K562 (cell line): ENCODE results near the gene SPINT2. TPM values are rescaled to one million over a fixed set of nuclear protein-coding genes. Genes with fewer than 3 reads are reported as not detected.
A peak's percentile ranks its signal among the peaks of the same experiment; 100 is the strongest.

ENCODE experiments used
- ATAC-seq: fragments of 200-7000 bp; cut with Tn5 transposase; 3 replicates; pipeline ENCODE4 v1.9.1; 2020; ENCODE audit warnings: moderate library complexity
- BruUV-seq: library from RNA; stranded (reverse); fragments of 400-500 nt; replicated peaks from 2 replicates; lab custom pipeline; 2021; lab: Mats Ljungman, UMichigan
- CTCF ChIA-PET: fragments of 300-600 bp; formaldehyde crosslinking; extraction: SDS; loops from one replicate; lab custom pipeline; 2021; ENCODE audit warnings: low intra/inter-chr PET ratio; lab: Yijun Ruan, JAX
- POLR2A ChIA-PET: fragments of 300-600, 350-650 bp; sonication (Branson Sonifier 250); formaldehyde crosslinking; extraction: SDS; loops from one replicate; lab custom pipeline; 2021; ENCODE audit warnings: antibody characterized with exemption, inconsistent platforms; lab: Yijun Ruan, JAX
- DNase-seq, 4 experiments: peaks; one replicate each; pipeline versions ENCODE4 v3.0.0 to v3.0.0-alpha.2; 2011 to 2018; ENCODE audit warnings: low spot score in 3 of 4, mixed read lengths in 3 of 4; ENCODE audit errors: extremely low read depth in 1 of 4
- FAIRE-seq: peaks from 2 replicates; lab custom pipeline; 2011; peaks lifted over from hg19 to GRCh38; lab: Jason Lieb, UNC
- H2AFZ ChIP-seq: 2 replicates; pipeline ENCODE4 v1.6.0; 2011; ENCODE audit warnings: low read depth, low read length, control low read depth, inconsistent platforms
- H3K27ac ChIP-seq: fragments of 200-600 bp; 3 replicates; pipeline ENCODE4 v1.8.0; 2011; ENCODE audit warnings: low read depth, mild to moderate bottlenecking, control low read depth, inconsistent platforms, low read length, moderate library complexity, mixed read lengths; ENCODE audit errors: extremely low read depth
- H3K27me3 ChIP-seq, 2 experiments: fragments of 300-600 bp in 1 of 2; 2 replicates in 1 of 2; 3 replicates in 1 of 2; pipeline versions ENCODE4 v1.6.0 to v1.8.0; 2011; ENCODE audit warnings: inconsistent platforms in 2 of 2, low read length in 2 of 2, mild to moderate bottlenecking in 1 of 2, mixed read lengths in 1 of 2, moderate library complexity in 1 of 2; ENCODE audit not compliant: control insufficient read depth in 2 of 2, insufficient read depth in 2 of 2
- H3K36me3 ChIP-seq: fragments of 300-600 bp; 3 replicates; pipeline ENCODE4 v1.8.0; 2011; ENCODE audit warnings: mild to moderate bottlenecking, low read length, inconsistent platforms; ENCODE audit not compliant: control insufficient read depth, insufficient read depth
- H3K4me1 ChIP-seq, 2 experiments: fragments of 200-600 bp in 1 of 2; replicated peaks in 1 of 2; 2 replicates in 1 of 2; 3 replicates in 1 of 2; pipeline versions ENCODE4 v1.5.1 to v1.8.0; 2011; ENCODE audit warnings: inconsistent platforms in 2 of 2, low read length in 2 of 2, mild to moderate bottlenecking in 1 of 2, mixed read lengths in 1 of 2, moderate library complexity in 1 of 2; ENCODE audit not compliant: control insufficient read depth in 2 of 2, insufficient read depth in 2 of 2
- H3K4me2 ChIP-seq: 2 replicates; pipeline ENCODE4 v1.6.1; 2011; ENCODE audit warnings: low read length, control low read depth, inconsistent platforms, mixed read lengths; ENCODE audit not compliant: insufficient read depth
- H3K4me3 ChIP-seq: fragments of 200-600 bp; sonication (generic), shearing (Covaris generic); 2 replicates; pipeline ENCODE4 v1.5.1; 2016; ENCODE audit warnings: control low read depth, inconsistent platforms
- H3K79me2 ChIP-seq: fragments of 200-600 bp; 3 replicates; pipeline ENCODE4 v1.8.0; 2011; ENCODE audit warnings: low read length, inconsistent platforms; ENCODE audit not compliant: control insufficient read depth, insufficient read depth
- H3K9ac ChIP-seq, 2 experiments: 2 replicates each; pipeline versions ENCODE4 v1.6.0 to v1.6.1; 2011; ENCODE audit warnings: low read depth in 2 of 2, low read length in 2 of 2, control low read depth in 1 of 2, inconsistent platforms in 1 of 2, mild to moderate bottlenecking in 1 of 2, mixed read lengths in 1 of 2; ENCODE audit not compliant: insufficient read depth in 1 of 2
- H3K9me1 ChIP-seq: one replicate; pipeline ENCODE4 v1.6.0; 2011; ENCODE audit warnings: inconsistent platforms, mild to moderate bottlenecking, low read length, moderate library complexity; ENCODE audit not compliant: control insufficient read depth, insufficient read depth
- H3K9me3 ChIP-seq: replicated peaks from 2 replicates; pipeline ENCODE4 v1.5.1; 2011; ENCODE audit warnings: low read depth, low read length, inconsistent platforms; ENCODE audit not compliant: control insufficient read depth, insufficient read depth
- H4K20me1 ChIP-seq: replicated peaks from 2 replicates; pipeline ENCODE4 v1.6.1; 2011; ENCODE audit warnings: low read length, inconsistent platforms, mixed read lengths; ENCODE audit not compliant: control insufficient read depth, insufficient read depth
- ELK3 ChIP-seq: fragments of 450-650 bp; formaldehyde crosslinking; IDR thresholded peaks from 2 replicates; pipeline ENCODE4 v1.4.0; 2020; ENCODE audit warnings: mild to moderate bottlenecking
- TAF15 ChIP-seq: fragments of 200-400 bp; formaldehyde crosslinking; IDR thresholded peaks from 2 replicates; pipeline ENCODE4 v1.6.1; 2017; ENCODE audit warnings: mild to moderate bottlenecking, low read depth, low read length, moderate library complexity
- TRIM24 ChIP-seq, 2 experiments: fragments of 450-650 bp; IDR thresholded peaks; 2 replicates each; pipeline ENCODE4 v1.6.1; 2016
- YY1 ChIP-seq, 3 experiments: IDR thresholded peaks; 2 replicates each; pipeline ENCODE4 v1.6.1; 2011; ENCODE audit warnings: low read length in 2 of 3, mild to moderate bottlenecking in 2 of 3, moderate library complexity in 2 of 3, borderline replicate concordance in 1 of 3, control low read depth in 1 of 3, low read depth in 1 of 3; ENCODE audit not compliant: insufficient read depth in 3 of 3, insufficient replicate concordance in 2 of 3, control insufficient read depth in 1 of 3, insufficient read length in 1 of 3; ENCODE audit errors: extremely low read depth in 1 of 3
- WGBS: fragments of 100-300 bp; shearing (Covaris generic); methylation state at CpG from one replicate; pipeline ENCODE4 v1.1.6; 2016; ENCODE audit warnings: low coverage, mixed read lengths; ENCODE audit not compliant: insufficient coverage; ENCODE audit errors: missing lambda C conversion rate; 5-methylcytosine and 5-hydroxymethylcytosine counted together
- in situ Hi-C: fragments of 300-500 bp; cut with MboI; formaldehyde crosslinking; loops from 4 replicates; pipeline ENCODE4 v1.15.0; 2018; ENCODE audit warnings: inconsistent platforms, mixed read lengths
- intact Hi-C: fragments of 100-400 bp; cut with micrococcal nuclease; formaldehyde crosslinking; loops from 2 replicates; pipeline ENCODE4 v1.14.2; 2022
- polyA plus RNA-seq, 8 experiments: library from polyadenylated mRNA; depleted of rRNA in 4 of 8; stranded (reverse) in 5 of 8; unstranded in 3 of 8; fragments of >200 nt; fragmentation: Nextera tagmentation in 2 of 8; fragmentation: Illumina TruSeq in 1 of 8; extraction: Ambion mirVana in 2 of 8; extraction: Trizol in 1 of 8; gene quantifications; 2 replicates each; pipeline versions ENCODE4 v1.2.1 to v1.2.3, GENCODE V29; 2011 to 2014; ENCODE audit warnings: inconsistent platforms in 1 of 8, missing spikeins in 1 of 8
- total RNA-seq, 7 experiments: library from RNA; depleted of rRNA in 6 of 7; stranded (reverse); fragments of >200 nt in 6 of 7; fragmentation: Illumina TruSeq in 2 of 7; extraction: Trizol in 2 of 7; gene quantifications; 2 replicates each; pipeline versions ENCODE4 v1.2.1 to v1.2.3, GENCODE V29; 2011 to 2021; ENCODE audit warnings: low replicate concordance in 1 of 7

SPINT2 gene
- total and polyA plus RNA-seq, 9 of the 15 experiments (the other 6 are each of a cell fraction or from before 2014, with no cell fraction given), result 0.65 to 4.5 (median 3.4) TPM

DNA sequence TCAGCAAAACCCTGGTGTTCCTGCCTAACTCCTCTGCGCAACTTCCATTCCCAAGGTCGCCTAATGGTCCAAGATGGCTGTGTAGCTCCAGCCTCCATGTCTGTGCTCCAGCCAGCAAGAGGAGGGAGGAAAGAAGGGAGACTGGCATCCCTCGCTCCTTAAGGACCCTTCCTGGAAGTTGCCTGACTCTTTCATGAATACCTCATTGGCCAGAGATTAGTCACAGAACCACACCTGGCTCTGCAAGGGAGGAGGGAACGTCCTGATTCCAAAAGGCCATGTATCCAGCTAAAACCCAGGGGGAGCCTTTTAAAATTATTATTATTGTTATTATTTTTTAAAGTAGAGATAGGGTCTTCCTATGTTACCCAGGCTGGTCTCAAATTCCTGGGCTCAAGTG, 60.1 kb downstream of the SPINT2 start:
- DNase-seq (no peak), ATAC-seq (no peak), FAIRE-seq (peak; percentile 44)
- Histone ChIP-seq H2AFZ (peak overlapping the region; percentile 64), H3K9ac (peak overlapping the region in 1 of 2 experiments; percentile 1; a peak in 1 of 4 replicates), H3K9me1 (no peaks in the 10 kb centered on the region), H3K4me1 (peaks cover 24 to 36% of the 10 kb centered on the region in 2 experiments), H3K4me3 (no peak overlapping the region), H3K9me3 (no peaks in the 10 kb centered on the region), H4K20me1 (no peaks in the 10 kb centered on the region), H3K27ac (no peak overlapping the region), H3K79me2 (no peaks in the 10 kb centered on the region), H3K27me3 (no peaks in the 10 kb centered on the region), H3K4me2 (no peak overlapping the region), H3K36me3 (no peaks in the 10 kb centered on the region)
- 81% methylated on average over 3 of the region's 4 CpGs for WGBS
- ChIA-PET CTCF (no interaction called here), POLR2A (interaction anchor here (0.6 kb wide), 1 partner anchor 13 kb away, joined by 4 read pairs; no protein-coding TSS in a partner anchor)
- no TSS peak for BruUV-seq
- TF ChIP-seq TRIM24 (IDR thresholded peaks at IDR 0.05), result no peak
- TF ChIP-seq YY1 (IDR thresholded peaks at IDR 0.05; ENCODE audit: borderline replicate concordance in 1 of 3, control insufficient read depth in 1 of 3, extremely low read depth in 1 of 3, insufficient read depth in 3 of 3, insufficient read length in 1 of 3, insufficient replicate concordance in 2 of 3, low read depth in 1 of 3, low read length in 2 of 3), result peak in 1 of 3 experiments; percentile 38
- TF ChIP-seq ELK3, result no peak
- no peak for TF ChIP-seq TAF15
- intact Hi-C loops, result no loop called here
- in situ Hi-C loops, result no loop called here
